HEK293 (cell line): Measurements from ENCODE around the gene KIF26B.

ENCODE experiments used
- CTCF ChIA-PET: fragments of 350-600 bp; formaldehyde crosslinking; extraction: SDS; loops from one replicate; lab custom pipeline; 2021; ENCODE audit warnings: antibody characterized with exemption; lab: Yijun Ruan, JAX
- POLR2A ChIA-PET: fragments of 300-600 bp; formaldehyde crosslinking; extraction: SDS; loops from one replicate; lab custom pipeline; 2020; ENCODE audit warnings: antibody characterized with exemption, inconsistent platforms; lab: Yijun Ruan, JAX
- H3K27ac ChIP-seq: fragments of 200-500 bp; sonication (Bioruptor generic); 2 replicates; pipeline ENCODE4 v1.5.1; 2014; ENCODE audit warnings: low read depth, low read length, control low read depth, inconsistent platforms; ENCODE audit errors: extremely low read depth
- H3K36me3 ChIP-seq, 2 experiments: fragments of 200-500 bp in 1 of 2; sonication (Bioruptor generic) in 1 of 2; 1 replicate in 1 of 2; 2 replicates in 1 of 2; pipeline ENCODE4 v1.5.1; 2014 to 2017; ENCODE audit warnings: inconsistent platforms in 2 of 2, low read length in 2 of 2; ENCODE audit not compliant: control insufficient read depth in 2 of 2, insufficient read depth in 1 of 2
- H3K4me1 ChIP-seq: fragments of 200-500 bp; sonication (Bioruptor generic); 2 replicates; pipeline ENCODE4 v1.5.1; 2014; ENCODE audit warnings: mild to moderate bottlenecking, low read length, inconsistent platforms; ENCODE audit not compliant: control insufficient read depth, insufficient read depth
- H3K4me3 ChIP-seq: 2 replicates; pipeline ENCODE4 v1.5.1; 2011; ENCODE audit warnings: low read depth, mild to moderate bottlenecking, control low read depth, low read length, moderate library complexity
- H3K9me3 ChIP-seq: fragments of 200-500 bp; sonication (Bioruptor generic); 2 replicates; pipeline ENCODE4 v1.5.1; 2014; ENCODE audit warnings: low read depth, low read length, inconsistent platforms; ENCODE audit not compliant: control insufficient read depth, insufficient read depth
- BCL11A ChIP-seq: fragments of 450-650 bp; formaldehyde crosslinking; IDR thresholded peaks from 2 replicates; pipeline ENCODE4 v1.5.1; 2016; ENCODE audit warnings: low read depth, missing biosample characterization, missing genetic modification characterization
- ELK4 ChIP-seq: IDR thresholded peaks from 2 replicates; pipeline ENCODE4 v1.6.1; 2011; ENCODE audit warnings: mild to moderate bottlenecking, low read depth, low read length, borderline replicate concordance
- HOXC10 ChIP-seq: sonication (generic); formaldehyde crosslinking; IDR thresholded peaks from 2 replicates; pipeline ENCODE4 v1.8.1; 2023; ENCODE audit warnings: mild to moderate bottlenecking, missing genetic modification reagents
- KLF1 ChIP-seq: fragments of 450-650 bp; formaldehyde crosslinking; IDR thresholded peaks from 2 replicates; pipeline ENCODE4 v1.5.1; 2016; ENCODE audit warnings: missing biosample characterization, missing genetic modification characterization
- TCF7L2 ChIP-seq: IDR thresholded peaks from 2 replicates; pipeline ENCODE4 v1.6.1; 2011; ENCODE audit warnings: low read depth, mild to moderate bottlenecking, inconsistent platforms, low read length, moderate library complexity, borderline replicate concordance
- WT1 ChIP-seq: fragments of 450-650 bp; formaldehyde crosslinking; IDR thresholded peaks from 2 replicates; pipeline ENCODE4 v1.5.1; 2016; ENCODE audit warnings: missing biosample characterization, missing genetic modification characterization
- ZBTB26 ChIP-seq: fragments of 450-650 bp; formaldehyde crosslinking; optimal IDR thresholded peaks from 2 replicates; pipeline ENCODE3; 2016; ENCODE audit warnings: missing biosample characterization, mild to moderate bottlenecking, missing genetic modification characterization
- ZBTB48 ChIP-seq: fragments of 450-650 bp; formaldehyde crosslinking; IDR thresholded peaks from 2 replicates; pipeline ENCODE4 v1.5.1; 2016; ENCODE audit warnings: missing biosample characterization, missing genetic modification characterization
- ZFP3 ChIP-seq: fragments of 450-650 bp; formaldehyde crosslinking; IDR thresholded peaks from 2 replicates; pipeline ENCODE4 v1.5.1; 2016; ENCODE audit warnings: low read depth, missing biosample characterization, missing genetic modification characterization
- ZNF248 ChIP-seq: fragments of 450-650 bp; formaldehyde crosslinking; IDR thresholded peaks from 2 replicates; pipeline ENCODE4 v1.5.1; 2017; ENCODE audit warnings: missing biosample characterization, missing genetic modification characterization
- ZNF391 ChIP-seq: fragments of 450-650 bp; formaldehyde crosslinking; IDR thresholded peaks from 2 replicates; pipeline ENCODE4 v1.5.1; 2016; ENCODE audit warnings: low read depth, missing biosample characterization, missing genetic modification characterization, borderline replicate concordance
- ZNF510 ChIP-seq: fragments of 450-650 bp; formaldehyde crosslinking; IDR thresholded peaks from 2 replicates; pipeline ENCODE4 v1.5.1; 2018; ENCODE audit warnings: mild to moderate bottlenecking, missing genetic modification characterization, missing biosample characterization; ENCODE audit not compliant: insufficient replicate concordance
- ZNF514 ChIP-seq: fragments of 450-650 bp; formaldehyde crosslinking; IDR thresholded peaks from 2 replicates; pipeline ENCODE4 v1.5.1; 2016; ENCODE audit warnings: missing biosample characterization, missing genetic modification characterization
- ZNF544 ChIP-seq: fragments of 450-650 bp; formaldehyde crosslinking; IDR thresholded peaks from 2 replicates; pipeline ENCODE4 v1.5.0; 2017; ENCODE audit warnings: missing biosample characterization, missing genetic modification characterization
- ZNF624 ChIP-seq: fragments of 450-650 bp; formaldehyde crosslinking; IDR thresholded peaks from 2 replicates; pipeline ENCODE4 v1.5.1; 2017; ENCODE audit warnings: missing biosample characterization, missing genetic modification characterization
- ZNF707 ChIP-seq: fragments of 450-650 bp; formaldehyde crosslinking; IDR thresholded peaks from 2 replicates; pipeline ENCODE4 v1.5.1; 2016; ENCODE audit warnings: missing biosample characterization, missing genetic modification characterization
- ZNF791 ChIP-seq: fragments of 450-650 bp; formaldehyde crosslinking; IDR thresholded peaks from 2 replicates; pipeline ENCODE4 v1.5.1; 2016; ENCODE audit warnings: missing biosample characterization, missing genetic modification characterization
- ZNF830 ChIP-seq: fragments of 450-650 bp; IDR thresholded peaks from 2 replicates; pipeline ENCODE4 v1.5.0; 2018; ENCODE audit warnings: missing biosample characterization, missing genetic modification characterization, low read depth, mild to moderate bottlenecking, moderate library complexity
- ZSCAN4 ChIP-seq: fragments of 450-650 bp; formaldehyde crosslinking; IDR thresholded peaks from 2 replicates; pipeline ENCODE4 v1.5.1; 2017; ENCODE audit warnings: missing biosample characterization, missing genetic modification characterization
- TF ChIP-seq, protein P1 (sequence below): fragments of 450-650 bp; formaldehyde crosslinking; IDR thresholded peaks from 2 replicates; pipeline ENCODE4 v1.5.1; 2016; ENCODE audit warnings: missing biosample characterization, missing genetic modification characterization
- TF ChIP-seq, protein P2 (sequence below): fragments of 450-650 bp; IDR thresholded peaks from 2 replicates; pipeline ENCODE4 v1.5.1; 2018; ENCODE audit warnings: missing biosample characterization, missing genetic modification characterization

KIF26B gene

DNA sequence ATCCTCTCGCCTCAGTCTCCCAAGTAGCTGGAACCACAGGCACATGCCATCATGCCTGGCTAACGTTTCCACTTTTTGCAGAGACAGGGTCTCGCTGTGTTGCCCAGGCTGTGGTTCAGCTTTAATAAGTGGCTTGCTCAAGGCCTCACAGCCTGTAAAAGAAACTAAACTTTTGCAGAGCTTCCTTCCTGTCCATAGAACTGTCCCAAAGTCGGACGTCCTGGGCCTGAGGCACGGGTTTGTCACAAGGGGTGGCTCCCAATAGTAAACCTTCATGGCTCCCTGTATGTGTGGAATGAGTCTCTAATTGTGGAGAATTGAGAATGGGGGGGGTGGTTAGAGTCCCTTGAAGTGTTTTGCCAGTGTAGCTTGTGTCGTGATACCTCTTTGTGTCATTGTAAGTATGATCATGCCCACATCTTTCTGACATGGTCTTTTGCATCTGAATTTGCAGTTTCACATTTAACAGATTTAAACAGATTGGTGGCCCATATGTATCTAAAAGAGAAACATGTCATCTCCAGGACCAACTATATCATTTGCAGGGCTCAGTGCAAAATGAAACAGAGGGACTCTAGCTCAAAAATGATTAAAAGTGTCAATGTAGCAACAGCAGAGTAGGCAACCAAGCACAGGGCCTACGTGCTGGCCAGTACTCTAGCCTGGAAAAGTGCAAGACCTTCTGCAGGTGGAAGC, 332.1 kb downstream of the KIF26B start:
- Histone ChIP-seq H3K4me1 (no peaks in the 10 kb centered on the region), H3K4me3 (no peak overlapping the region), H3K9me3 (no peaks in the 10 kb centered on the region), H3K27ac (no peak overlapping the region), H3K36me3 (no peaks in the 10 kb centered on the region)
- CTCF ChIA-PET: no interaction called here
- POLR2A ChIA-PET: no interaction called here
- TF ChIP-seq WT1 (tag by site-specific recombination) (no peak), ZBTB26 (tag by site-specific recombination) (no peak), ZFP3 (tag by site-specific recombination) (no peak), ZNF248 (tag by site-specific recombination) (no peak), KLF1 (no peak), ZNF707 (no peak), ZNF391 (tag by site-specific recombination) (no peak), ZNF791 (no peak), ZBTB48 (tag by site-specific recombination) (no peak), ZNF510 (tag by site-specific recombination) (no peak), ZNF830 (tag by site-specific recombination) (no peak), ZNF514 (tag by site-specific recombination) (no peak), ZNF624 (tag by site-specific recombination) (no peak)
- TF ChIP-seq, protein P1, sequence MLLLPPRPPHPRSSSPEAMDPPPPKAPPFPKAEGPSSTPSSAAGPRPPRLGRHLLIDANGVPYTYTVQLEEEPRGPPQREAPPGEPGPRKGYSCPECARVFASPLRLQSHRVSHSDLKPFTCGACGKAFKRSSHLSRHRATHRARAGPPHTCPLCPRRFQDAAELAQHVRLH: no peak
- TF ChIP-seq, protein P2, sequence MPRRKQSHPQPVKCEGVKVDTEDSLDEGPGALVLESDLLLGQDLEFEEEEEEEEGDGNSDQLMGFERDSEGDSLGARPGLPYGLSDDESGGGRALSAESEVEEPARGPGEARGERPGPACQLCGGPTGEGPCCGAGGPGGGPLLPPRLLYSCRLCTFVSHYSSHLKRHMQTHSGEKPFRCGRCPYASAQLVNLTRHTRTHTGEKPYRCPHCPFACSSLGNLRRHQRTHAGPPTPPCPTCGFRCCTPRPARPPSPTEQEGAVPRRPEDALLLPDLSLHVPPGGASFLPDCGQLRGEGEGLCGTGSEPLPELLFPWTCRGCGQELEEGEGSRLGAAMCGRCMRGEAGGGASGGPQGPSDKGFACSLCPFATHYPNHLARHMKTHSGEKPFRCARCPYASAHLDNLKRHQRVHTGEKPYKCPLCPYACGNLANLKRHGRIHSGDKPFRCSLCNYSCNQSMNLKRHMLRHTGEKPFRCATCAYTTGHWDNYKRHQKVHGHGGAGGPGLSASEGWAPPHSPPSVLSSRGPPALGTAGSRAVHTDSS (tag by site-specific recombination): no peak

- POLR2A ChIA-PET: no interaction called here
- Histone ChIP-seq H3K4me1 (no peaks in the 10 kb centered on the region), H3K36me3 (no peaks in the 10 kb centered on the region), H3K9me3 (no peaks in the 10 kb centered on the region), H3K4me3 (no peak overlapping the region), H3K27ac (no peak overlapping the region)
- CTCF ChIA-PET: no interaction called here
- TF ChIP-seq HOXC10 (CRISPR knock-in tag) (no peak), ZSCAN4 (tag by site-specific recombination) (no peak), ELK4 (no peak), ZNF544 (no peak), TCF7L2 (no peak), BCL11A (tag by site-specific recombination) (no peak)
These were observed 333.8 kb downstream of the KIF26B start for GRCh38 chr1:245488346-245489129.
